Stimulated activated CD8-positive, alpha-beta memory T cell treated with anti-CD3 and anti-CD28 coated beads, Interleukin-12 subunit alpha, Interleukin-12 subunit beta, amount 100 ng/mL, for 1 hour (primary cell): ENCODE results near the gene FMN1.
A peak's percentile ranks its signal among the peaks of the same experiment; 100 is the strongest.

Source experiments
- DNase-seq: peaks from one replicate; pipeline ENCODE4 v3.0.0-alpha.2; 2020; ENCODE audit warnings: low read depth

The FMN1 gene

GRCh38 chr15:33154351-33155166 lies 40.0 kb downstream of the FMN1 start:
- no peak for DNase-seq

GRCh38 chr15:33153548-33153947 lies 41.0 kb downstream of the FMN1 start:
- DNase-seq: no peak

- no peak for DNase-seq
Observed at GRCh38 chr15:33152502-33153109, 41.9 kb downstream of the FMN1 start.

GRCh38 chr15:33150971-33151370 lies 43.5 kb downstream of the FMN1 start:
- DNase-seq: no peak

GRCh38 chr15:33150431-33150941 lies 44.0 kb downstream of the FMN1 start:
- DNase-seq: no peak

- DNase-seq: no peak
Observed at GRCh38 chr15:33149919-33150318, 44.6 kb downstream of the FMN1 start.

GRCh38 chr15:33148129-33148751 lies 46.3 kb downstream of the FMN1 start:
- no peak for DNase-seq

- DNase-seq: no peak
Observed at GRCh38 chr15:33146051-33146450, 48.5 kb downstream of the FMN1 start.

- DNase-seq: no peak
Observed at GRCh38 chr15:33145447-33145846, 49.1 kb downstream of the FMN1 start.

- no peak for DNase-seq
Observed at GRCh38 chr15:33142708-33143107, 51.8 kb downstream of the FMN1 start.

GRCh38 chr15:33138000-33138399 lies 56.5 kb downstream of the FMN1 start:
- DNase-seq: no peak

GRCh38 chr15:33137101-33137500 lies 57.4 kb downstream of the FMN1 start:
- DNase-seq: no peak

GRCh38 chr15:33136353-33136752 lies 58.2 kb downstream of the FMN1 start:
- no peak for DNase-seq

GRCh38 chr15:33135355-33135781 lies 59.1 kb downstream of the FMN1 start:
- no peak for DNase-seq

GRCh38 chr15:33132722-33133345 lies 61.7 kb downstream of the FMN1 start:
- no peak for DNase-seq

- no peak for DNase-seq
Observed at GRCh38 chr15:33132233-33132580, 62.3 kb downstream of the FMN1 start.

GRCh38 chr15:33131552-33132232 lies 62.8 kb downstream of the FMN1 start:
- DNase-seq: no peak

- peak; percentile 47 for DNase-seq
Observed at GRCh38 chr15:33126559-33127290, 67.8 kb downstream of the FMN1 start.

GRCh38 chr15:33125894-33126537 lies 68.5 kb downstream of the FMN1 start:
- no peak for DNase-seq

GRCh38 chr15:33124811-33125210 lies 69.7 kb downstream of the FMN1 start:
- no peak for DNase-seq

GRCh38 chr15:33124279-33124678 lies 70.2 kb downstream of the FMN1 start:
- no peak for DNase-seq
